ENCODE results near the gene ANKRD50.

Gene ANKRD50

DNA sequence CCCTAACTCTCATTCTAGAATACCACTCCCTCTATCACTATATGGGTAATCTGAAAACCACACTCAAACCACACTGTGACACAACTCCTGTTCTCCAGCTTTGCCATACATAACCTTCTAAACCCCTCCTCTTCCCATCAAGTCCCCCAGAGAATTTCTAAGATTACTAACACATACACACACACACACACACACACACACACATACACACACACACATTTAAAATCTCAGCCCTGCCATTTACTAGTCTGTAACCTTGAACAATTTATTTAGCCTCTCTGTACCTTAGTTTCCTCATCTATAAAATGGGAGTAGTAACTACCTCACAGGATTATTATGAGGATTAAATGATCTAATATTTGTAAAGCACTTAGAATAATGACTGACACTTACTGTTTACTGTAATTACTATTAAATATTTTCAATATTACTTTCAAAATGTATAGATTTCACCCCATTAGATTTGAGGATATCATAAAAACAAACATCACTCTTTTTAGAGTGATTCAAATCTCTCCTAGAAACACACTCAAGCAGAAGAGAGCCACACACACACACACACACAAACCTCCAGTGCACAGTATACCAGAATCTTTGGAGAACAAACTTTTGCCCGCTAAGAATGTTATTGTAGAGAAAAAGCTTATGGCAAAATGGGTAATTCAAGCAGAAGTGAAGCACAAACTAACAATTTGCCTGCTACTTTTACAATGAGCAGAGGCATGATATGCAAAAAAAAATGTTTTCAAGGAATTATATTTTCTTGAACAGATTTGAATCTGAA is 3.8 kb downstream of the ANKRD50 start:
- 89% methylated on average over 1 of the region's 1 CpG for WGBS
- Histone ChIP-seq H3K9ac (ENCODE audit: low read depth, low read length) (peak overlapping the region; percentile 29; the same call in 1 of the 2 replicates), H3K4me1 (ENCODE audit: insufficient read depth, low read length) (peaks cover 45% of the 10 kb centered on the region), H3K27me3 (ENCODE audit: insufficient read depth, low read length) (no peaks in the 10 kb centered on the region), H3K9me3 (ENCODE audit: insufficient read depth, low read depth, low read length) (no peaks in the 10 kb centered on the region), H3K4me3 (ENCODE audit: low read length) (peak overlapping the region; percentile 97), H3K27ac (ENCODE audit: low read depth, low read length) (no peak overlapping the region), H3K36me3 (ENCODE audit: insufficient read depth, low read length) (peaks cover 49% of the 10 kb centered on the region)

DNA sequence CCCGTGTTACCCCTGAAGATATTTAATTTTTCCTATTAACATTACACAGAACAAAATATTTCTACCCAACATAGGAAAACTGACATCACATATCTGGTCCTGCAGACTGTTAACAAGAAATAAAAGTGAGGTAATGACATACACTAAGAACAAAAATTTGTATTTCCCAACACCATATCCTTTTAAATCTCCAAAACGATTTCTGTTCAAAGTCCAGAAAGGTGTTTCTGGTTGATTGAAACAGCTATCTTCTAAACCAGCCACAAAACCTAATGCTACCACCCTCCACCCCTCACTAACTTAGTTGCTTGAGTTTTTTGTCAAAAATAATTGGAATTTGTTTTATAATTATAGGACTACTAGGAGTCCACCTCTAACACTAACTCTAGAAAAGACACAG is 7.1 kb downstream of the ANKRD50 start:
- H3K4me3 ChIP-seq (ENCODE audit: low read length): no peak overlapping the region
- 96% methylated on average over 2 of the region's 2 CpGs for WGBS
- no peak overlapping the region for H3K27ac ChIP-seq (ENCODE audit: low read depth, low read length)
- no peak overlapping the region for H3K9ac ChIP-seq (ENCODE audit: low read depth, low read length)
- peaks cover 31% of the 10 kb centered on the region for H3K4me1 ChIP-seq (ENCODE audit: insufficient read depth, low read length)
- H3K36me3 ChIP-seq (ENCODE audit: insufficient read depth, low read length): peaks cover 74% of the 10 kb centered on the region
- no peaks in the 10 kb centered on the region for H3K9me3 ChIP-seq (ENCODE audit: insufficient read depth, low read depth, low read length)
- H3K27me3 ChIP-seq (ENCODE audit: insufficient read depth, low read length): no peaks in the 10 kb centered on the region

DNA sequence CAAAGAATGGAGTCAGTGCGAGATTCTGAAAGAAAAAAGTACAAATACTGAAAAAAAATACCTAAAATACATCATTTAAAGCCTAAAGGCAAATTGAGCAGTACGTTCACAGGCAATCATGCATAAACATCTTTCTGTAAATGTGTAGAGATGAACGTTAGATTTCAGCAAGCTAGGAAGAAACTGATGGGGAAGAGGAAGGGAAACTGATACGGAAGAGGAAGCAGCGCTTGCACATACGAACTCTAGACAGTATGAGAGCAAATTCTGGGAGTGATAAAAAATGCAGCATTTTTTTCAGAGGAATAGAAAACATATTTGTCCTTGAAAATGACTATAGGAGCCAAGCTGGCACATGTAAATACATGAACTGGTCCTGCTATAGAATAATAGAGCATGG is 9.4 kb downstream of the ANKRD50 start:
- Histone ChIP-seq H3K9ac (ENCODE audit: low read depth, low read length) (no peak overlapping the region), H3K9me3 (ENCODE audit: insufficient read depth, low read depth, low read length) (peaks cover under 1% of the 10 kb centered on the region; the same call in 1 of the 2 replicates), H3K4me1 (ENCODE audit: insufficient read depth, low read length) (peaks cover 11% of the 10 kb centered on the region), H3K27ac (ENCODE audit: low read depth, low read length) (no peak overlapping the region), H3K36me3 (ENCODE audit: insufficient read depth, low read length) (peaks cover 86% of the 10 kb centered on the region), H3K4me3 (ENCODE audit: low read length) (no peak overlapping the region), H3K27me3 (ENCODE audit: insufficient read depth, low read length) (no peaks in the 10 kb centered on the region)
- 96% methylated on average over 6 of the region's 6 CpGs for WGBS

DNA sequence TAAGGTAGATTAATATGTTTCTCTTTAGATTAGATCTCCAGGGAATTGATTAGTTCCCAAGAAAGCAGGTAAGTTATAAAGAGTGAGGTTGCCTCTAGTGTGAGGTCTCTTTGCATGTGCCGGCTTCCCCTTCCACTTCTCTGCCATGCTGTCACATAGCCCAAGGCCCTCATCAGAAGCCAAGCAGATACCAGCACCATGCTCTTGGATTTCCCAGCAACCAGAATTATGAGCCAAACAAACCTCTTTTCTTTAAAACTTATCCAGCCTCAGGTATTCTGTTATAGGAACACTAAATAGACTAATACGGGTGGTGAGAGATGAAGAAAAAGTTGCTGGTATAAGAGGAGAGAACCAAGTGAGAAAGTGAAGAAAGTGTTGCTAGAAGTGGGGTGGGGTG is 15.1 kb downstream of the ANKRD50 start:
- H3K9ac ChIP-seq (ENCODE audit: low read depth, low read length): no peak overlapping the region
- H3K36me3 ChIP-seq (ENCODE audit: insufficient read depth, low read length): peaks cover 70% of the 10 kb centered on the region
- no peak overlapping the region for H3K27ac ChIP-seq (ENCODE audit: low read depth, low read length)
- peaks cover 15% of the 10 kb centered on the region for H3K4me1 ChIP-seq (ENCODE audit: insufficient read depth, low read length)
- 82% methylated on average over 2 of the region's 2 CpGs for WGBS
- H3K9me3 ChIP-seq (ENCODE audit: insufficient read depth, low read depth, low read length): peaks cover 18% of the 10 kb centered on the region
- no peaks in the 10 kb centered on the region for H3K27me3 ChIP-seq (ENCODE audit: insufficient read depth, low read length)
- H3K4me3 ChIP-seq (ENCODE audit: low read length): no peak overlapping the region

GRCh38 chr4:124696182-124696581 is 16.4 kb downstream of the ANKRD50 start:
- Histone ChIP-seq H3K27ac (ENCODE audit: low read depth, low read length) (no peak overlapping the region), H3K27me3 (ENCODE audit: insufficient read depth, low read length) (no peaks in the 10 kb centered on the region), H3K4me3 (ENCODE audit: low read length) (no peak overlapping the region), H3K9me3 (ENCODE audit: insufficient read depth, low read depth, low read length) (peaks cover 18% of the 10 kb centered on the region), H3K9ac (ENCODE audit: low read depth, low read length) (no peak overlapping the region), H3K4me1 (ENCODE audit: insufficient read depth, low read length) (peaks cover 15% of the 10 kb centered on the region), H3K36me3 (ENCODE audit: insufficient read depth, low read length) (peaks cover 69% of the 10 kb centered on the region)

DNA sequence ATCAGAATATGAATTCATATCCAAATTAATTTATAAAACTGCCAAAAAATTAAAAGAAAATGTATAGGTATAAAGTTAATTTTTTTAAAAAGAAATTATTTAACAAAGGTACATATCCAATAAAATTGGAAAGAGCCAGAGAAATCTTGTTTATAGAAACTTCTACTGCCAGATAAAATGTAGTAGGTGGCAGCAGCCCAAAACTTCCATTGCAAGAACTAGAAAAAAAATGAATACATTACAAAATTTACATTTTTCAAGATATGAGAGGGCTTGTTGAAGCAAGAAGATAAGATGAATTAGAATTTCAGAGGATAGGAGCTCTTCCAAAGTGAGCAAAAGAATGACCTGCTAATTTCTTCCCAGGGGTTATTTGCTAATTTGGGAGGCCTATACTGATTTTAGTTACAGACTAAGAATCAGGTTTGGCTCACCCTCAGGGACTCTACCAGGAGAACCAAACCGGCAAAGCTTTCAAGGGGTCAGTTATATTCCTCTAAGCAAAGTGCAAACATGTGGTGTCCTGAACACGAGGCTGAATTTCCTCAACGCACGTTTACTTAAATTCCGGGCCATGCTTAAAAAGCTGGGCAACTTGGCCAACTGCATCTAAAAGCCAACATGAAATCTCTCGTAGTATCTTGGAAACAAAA is 17.5 kb downstream of the ANKRD50 start:
- no peak overlapping the region for H3K27ac ChIP-seq (ENCODE audit: low read depth, low read length)
- H3K36me3 ChIP-seq (ENCODE audit: insufficient read depth, low read length): peaks cover 66% of the 10 kb centered on the region
- peaks cover 18% of the 10 kb centered on the region for H3K9me3 ChIP-seq (ENCODE audit: insufficient read depth, low read depth, low read length)
- no peaks in the 10 kb centered on the region for H3K27me3 ChIP-seq (ENCODE audit: insufficient read depth, low read length)
- H3K4me3 ChIP-seq (ENCODE audit: low read length): no peak overlapping the region
- 84% methylated on average over 6 of the region's 6 CpGs for WGBS
- no peak overlapping the region for H3K9ac ChIP-seq (ENCODE audit: low read depth, low read length)
- peaks cover 15% of the 10 kb centered on the region for H3K4me1 ChIP-seq (ENCODE audit: insufficient read depth, low read length)

DNA sequence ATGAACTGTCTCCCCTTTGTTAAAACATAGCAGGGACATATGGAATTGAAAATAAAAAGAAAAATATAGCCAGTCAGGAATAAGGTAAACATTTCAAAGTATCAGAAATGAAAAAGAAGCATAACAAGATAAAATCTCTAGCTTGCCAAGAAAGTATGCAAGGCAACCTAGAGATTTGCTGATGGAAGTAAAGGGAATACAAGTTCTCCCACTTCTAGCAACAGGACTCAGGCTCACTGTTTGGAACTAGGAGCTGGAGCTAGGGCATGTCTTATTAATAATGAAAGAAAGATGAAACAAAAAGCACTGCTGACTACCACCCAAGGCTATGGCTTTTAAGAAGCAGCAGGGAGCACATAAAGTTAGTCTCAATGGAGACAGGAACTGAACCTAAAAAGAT is 18.2 kb downstream of the ANKRD50 start:
- Histone ChIP-seq H3K9ac (ENCODE audit: low read depth, low read length) (no peak overlapping the region), H3K27ac (ENCODE audit: low read depth, low read length) (no peak overlapping the region), H3K4me1 (ENCODE audit: insufficient read depth, low read length) (peaks cover 15% of the 10 kb centered on the region), H3K36me3 (ENCODE audit: insufficient read depth, low read length) (peaks cover 66% of the 10 kb centered on the region), H3K9me3 (ENCODE audit: insufficient read depth, low read depth, low read length) (peaks cover 18% of the 10 kb centered on the region), H3K4me3 (ENCODE audit: low read length) (no peak overlapping the region), H3K27me3 (ENCODE audit: insufficient read depth, low read length) (no peaks in the 10 kb centered on the region)

GRCh38 chr4:124691801-124692200 is 20.7 kb downstream of the ANKRD50 start:
- Histone ChIP-seq H3K9ac (ENCODE audit: low read depth, low read length) (no peak overlapping the region), H3K9me3 (ENCODE audit: insufficient read depth, low read depth, low read length) (peaks cover 8% of the 10 kb centered on the region), H3K4me1 (ENCODE audit: insufficient read depth, low read length) (peaks cover 22% of the 10 kb centered on the region), H3K27ac (ENCODE audit: low read depth, low read length) (no peak overlapping the region), H3K36me3 (ENCODE audit: insufficient read depth, low read length) (peaks cover 57% of the 10 kb centered on the region), H3K4me3 (ENCODE audit: low read length) (no peak overlapping the region), H3K27me3 (ENCODE audit: insufficient read depth, low read length) (no peaks in the 10 kb centered on the region)
- 100% methylated on average over 2 of the region's 2 CpGs for WGBS

- H3K36me3 ChIP-seq (ENCODE audit: insufficient read depth, low read length): peaks cover 38% of the 10 kb centered on the region; the same call in 1 of the 2 replicates
- H3K4me3 ChIP-seq (ENCODE audit: low read length): no peak overlapping the region
- H3K9me3 ChIP-seq (ENCODE audit: insufficient read depth, low read depth, low read length): no peaks in the 10 kb centered on the region
- H3K4me1 ChIP-seq (ENCODE audit: insufficient read depth, low read length): peaks cover 33% of the 10 kb centered on the region
- 65% methylated on average over 3 of the region's 5 CpGs for WGBS
- H3K27ac ChIP-seq (ENCODE audit: low read depth, low read length): no peak overlapping the region
- no peaks in the 10 kb centered on the region for H3K27me3 ChIP-seq (ENCODE audit: insufficient read depth, low read length)
- H3K9ac ChIP-seq (ENCODE audit: low read depth, low read length): no peak overlapping the region
Observed at GRCh38 chr4:124686279-124686678, 26.3 kb downstream of the ANKRD50 start.

DNA sequence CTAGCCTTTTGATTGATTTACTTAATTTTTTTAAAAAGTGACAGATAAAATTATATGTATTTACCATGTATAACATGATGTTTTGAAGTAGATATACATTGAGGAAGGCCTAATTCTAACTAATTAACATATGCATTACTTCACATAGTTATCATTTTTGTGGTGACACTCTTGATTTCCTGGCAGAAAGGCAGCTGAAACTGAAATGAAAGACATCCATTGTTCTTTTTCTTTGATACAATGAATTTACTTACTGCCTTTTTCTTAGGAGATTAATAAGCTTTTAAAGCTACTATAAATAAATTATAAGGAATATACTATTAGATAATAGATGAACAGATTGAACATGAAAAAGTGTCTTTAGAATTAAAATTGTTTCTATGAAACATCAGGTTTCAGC is 26.7 kb downstream of the ANKRD50 start:
- Histone ChIP-seq H3K9ac (ENCODE audit: low read depth, low read length) (no peak overlapping the region), H3K27ac (ENCODE audit: low read depth, low read length) (no peak overlapping the region), H3K4me1 (ENCODE audit: insufficient read depth, low read length) (peaks cover 33% of the 10 kb centered on the region), H3K36me3 (ENCODE audit: insufficient read depth, low read length) (peaks cover 38% of the 10 kb centered on the region; the same call in 1 of the 2 replicates), H3K4me3 (ENCODE audit: low read length) (no peak overlapping the region), H3K27me3 (ENCODE audit: insufficient read depth, low read length) (no peaks in the 10 kb centered on the region), H3K9me3 (ENCODE audit: insufficient read depth, low read depth, low read length) (no peaks in the 10 kb centered on the region)

DNA sequence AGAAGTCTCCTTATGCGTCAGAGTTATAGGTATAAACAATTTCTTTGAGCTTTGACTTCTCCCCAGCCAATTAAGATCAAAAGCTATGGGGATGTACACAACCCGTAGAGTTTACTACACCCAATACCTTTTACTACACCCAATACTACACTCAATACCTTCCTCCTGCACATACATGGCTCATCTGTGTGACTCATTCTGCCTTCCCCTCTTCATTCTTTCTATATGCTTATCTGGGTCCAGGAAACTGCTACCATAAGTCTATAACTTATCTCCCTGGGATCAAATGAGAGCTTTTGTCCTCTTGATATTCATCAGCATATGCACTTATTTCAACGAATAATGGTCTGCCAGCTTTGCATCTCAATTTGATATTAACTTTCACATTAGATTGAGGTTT is 28.2 kb downstream of the ANKRD50 start:
- Histone ChIP-seq H3K4me3 (ENCODE audit: low read length) (no peak overlapping the region), H3K9me3 (ENCODE audit: insufficient read depth, low read depth, low read length) (no peaks in the 10 kb centered on the region), H3K4me1 (ENCODE audit: insufficient read depth, low read length) (peaks cover 33% of the 10 kb centered on the region), H3K27ac (ENCODE audit: low read depth, low read length) (no peak overlapping the region; the same call in 1 of the 2 replicates), H3K9ac (ENCODE audit: low read depth, low read length) (no peak overlapping the region), H3K36me3 (ENCODE audit: insufficient read depth, low read length) (peaks cover 28% of the 10 kb centered on the region; the same call in 1 of the 2 replicates), H3K27me3 (ENCODE audit: insufficient read depth, low read length) (no peaks in the 10 kb centered on the region)
- 97% methylated on average over 3 of the region's 3 CpGs for WGBS
